Activated B cell treated with CpG ODN at 0.5 μM for 24 hours (primary cell): ENCODE data around the gene PUDP. TPM values are rescaled to one million over a fixed set of nuclear protein-coding genes. Genes with fewer than 3 reads are reported as not detected.

Source experiments
- ATAC-seq: fragments of 200-7000 bp; cut with Tn5 transposase; one replicate; pipeline ENCODE4 v1.10.0; 2021; ENCODE audit warnings: low read depth, mild to moderate bottlenecking, moderate library complexity
- CTCF ChIA-PET: fragments of 350-600 bp; sonication (Branson Sonifier 250); formaldehyde crosslinking; loops from one replicate; lab custom pipeline; 2021; ENCODE audit warnings: antibody characterized with exemption; lab: Charles Lee
- POLR2A ChIA-PET: fragments of 350-600 bp; sonication (Branson Sonifier 250); formaldehyde crosslinking; loops from one replicate; lab custom pipeline; 2021; ENCODE audit warnings: antibody characterized with exemption; lab: Charles Lee
- DNase-seq: peaks from one replicate; pipeline ENCODE4 v3.0.0; 2022
- H3K27ac Mint-ChIP-seq: one replicate; pipeline ENCODE4 v1.8.0; 2020; ENCODE audit warnings: mixed read lengths
- H3K27me3 Mint-ChIP-seq: one replicate; pipeline ENCODE4 v1.8.0; 2021; ENCODE audit warnings: mixed read lengths
- H3K36me3 Mint-ChIP-seq: one replicate; pipeline ENCODE4 v1.8.0; 2021; ENCODE audit warnings: low read depth, mixed read lengths
- H3K4me1 Mint-ChIP-seq: one replicate; pipeline ENCODE4 v1.8.0; 2021; ENCODE audit warnings: mixed read lengths
- H3K4me3 Mint-ChIP-seq: one replicate; pipeline ENCODE4 v1.8.0; 2020; ENCODE audit warnings: mild to moderate bottlenecking, mixed read lengths
- H3K9me3 Mint-ChIP-seq: one replicate; pipeline ENCODE4 v1.8.0; 2020; ENCODE audit warnings: mixed read lengths
- intact Hi-C: fragments of 100-400 bp; cut with micrococcal nuclease; formaldehyde crosslinking; loops from one replicate; pipeline ENCODE4 v1.15.1; 2024
- total RNA-seq: library from RNA; stranded (reverse); gene quantifications from 2 replicates; pipeline ENCODE4 v1.2.3, GENCODE V29; 2022
- TF ChIP-seq, protein P1 (sequence below): fragments of 200-600 bp; IDR thresholded peaks from one replicate; pipeline ENCODE4 v1.8.0; 2022; ENCODE audit warnings: antibody characterized with exemption, mild to moderate bottlenecking

The PUDP gene
- total RNA-seq, 1 donor from 2014 or later, result 14.0 TPM

DNA sequence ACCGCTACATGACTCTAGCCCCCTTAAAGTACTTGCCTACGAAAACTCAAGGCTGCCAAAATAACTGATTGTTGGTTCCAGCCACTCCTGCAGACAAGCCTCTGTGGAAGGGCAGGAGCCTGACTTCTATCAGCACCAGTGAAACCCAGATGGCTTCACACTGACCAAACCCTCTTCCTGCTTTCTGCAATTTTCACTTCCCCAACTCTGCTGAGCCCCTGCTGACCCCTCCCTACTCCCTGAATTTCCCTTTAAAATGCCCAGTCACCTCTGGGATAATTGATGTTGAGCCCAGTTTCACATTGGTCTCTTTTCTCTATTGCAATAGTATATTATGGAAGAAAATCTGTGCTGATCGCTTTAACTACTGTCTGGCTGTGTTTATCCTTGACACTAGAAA, 62.1 kb downstream of the PUDP start:
- Mint-ChIP-seq H3K4me1 (peaks cover 84% of the 10 kb centered on the region), H3K27me3 (no peaks in the 10 kb centered on the region), H3K4me3 (no peak overlapping the region), H3K9me3 (no peaks in the 10 kb centered on the region), H3K27ac (peak overlapping the region; percentile 71), H3K36me3 (no peaks in the 10 kb centered on the region)
- TF ChIP-seq, protein P1, sequence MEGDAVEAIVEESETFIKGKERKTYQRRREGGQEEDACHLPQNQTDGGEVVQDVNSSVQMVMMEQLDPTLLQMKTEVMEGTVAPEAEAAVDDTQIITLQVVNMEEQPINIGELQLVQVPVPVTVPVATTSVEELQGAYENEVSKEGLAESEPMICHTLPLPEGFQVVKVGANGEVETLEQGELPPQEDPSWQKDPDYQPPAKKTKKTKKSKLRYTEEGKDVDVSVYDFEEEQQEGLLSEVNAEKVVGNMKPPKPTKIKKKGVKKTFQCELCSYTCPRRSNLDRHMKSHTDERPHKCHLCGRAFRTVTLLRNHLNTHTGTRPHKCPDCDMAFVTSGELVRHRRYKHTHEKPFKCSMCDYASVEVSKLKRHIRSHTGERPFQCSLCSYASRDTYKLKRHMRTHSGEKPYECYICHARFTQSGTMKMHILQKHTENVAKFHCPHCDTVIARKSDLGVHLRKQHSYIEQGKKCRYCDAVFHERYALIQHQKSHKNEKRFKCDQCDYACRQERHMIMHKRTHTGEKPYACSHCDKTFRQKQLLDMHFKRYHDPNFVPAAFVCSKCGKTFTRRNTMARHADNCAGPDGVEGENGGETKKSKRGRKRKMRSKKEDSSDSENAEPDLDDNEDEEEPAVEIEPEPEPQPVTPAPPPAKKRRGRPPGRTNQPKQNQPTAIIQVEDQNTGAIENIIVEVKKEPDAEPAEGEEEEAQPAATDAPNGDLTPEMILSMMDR, result no peak
- no peak for ATAC-seq
- POLR2A ChIA-PET, result no interaction called here
- CTCF ChIA-PET, result no interaction called here
- intact Hi-C loops, result loop anchor here (10.0 kb wide), 1 partner anchor 861 kb away; the partner anchor contains the start of gene NLGN4X
- DNase-seq, result no peak

DNA sequence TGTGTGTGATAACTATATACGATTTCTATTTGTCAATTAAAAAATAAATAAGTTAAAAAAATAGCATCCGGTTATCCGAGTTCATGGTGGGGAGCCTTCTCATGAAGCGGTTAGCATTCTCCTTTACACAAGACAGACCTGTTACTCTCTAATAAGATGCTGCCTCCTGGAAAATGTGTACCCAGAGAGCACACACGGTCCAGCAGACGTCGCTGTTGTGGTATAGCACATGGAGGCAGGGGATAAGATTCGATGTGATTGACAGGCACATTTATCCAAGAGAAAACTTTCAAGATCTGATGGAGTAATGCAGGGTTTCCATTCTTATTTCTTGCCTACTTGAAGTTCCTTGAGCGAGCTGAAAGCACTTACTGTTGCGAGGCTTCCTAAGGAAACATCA, 63.1 kb downstream of the PUDP start:
- TF ChIP-seq, protein P1, result no peak
- H3K27me3 Mint-ChIP-seq, result no peaks in the 10 kb centered on the region
- intact Hi-C loops, result loop anchor here (1.0 to 10.0 kb wide), 6 partner anchors 25 to 860 kb away; partner anchors contain the start of genes NLGN4X and STS
- DNase-seq, result no peak
- no peak for ATAC-seq
- H3K27ac Mint-ChIP-seq, result no peak overlapping the region
- peaks cover 2% of the 10 kb centered on the region for H3K36me3 Mint-ChIP-seq
- H3K4me3 Mint-ChIP-seq, result no peak overlapping the region
- CTCF ChIA-PET, result no interaction called here
- H3K4me1 Mint-ChIP-seq, result peaks cover 84% of the 10 kb centered on the region
- H3K9me3 Mint-ChIP-seq, result no peaks in the 10 kb centered on the region
- POLR2A ChIA-PET, result interaction anchor here (1.0 to 1.3 kb wide), 3 partner anchors 26 to 346 kb away, joined by 3 to 7 read pairs (median 5); no protein-coding TSS in a partner anchor

- POLR2A ChIA-PET, result interaction anchor here (0.7 to 1.3 kb wide), 8 partner anchors 12 to 345 kb away, joined by 3 to 9 read pairs (median 4); no protein-coding TSS in a partner anchor
- TF ChIP-seq, protein P1, result no peak
- peaks cover 74% of the 10 kb centered on the region for H3K4me1 Mint-ChIP-seq
- no peaks in the 10 kb centered on the region for H3K9me3 Mint-ChIP-seq
- peak overlapping the region; percentile 84 for H3K27ac Mint-ChIP-seq
- DNase-seq (peak; percentile 21), ATAC-seq (peak; percentile 85)
- no peaks in the 10 kb centered on the region for H3K27me3 Mint-ChIP-seq
- intact Hi-C loops, result loop anchor here (1.0 to 10.0 kb wide), 6 partner anchors 24 to 859 kb away; partner anchors contain the start of genes NLGN4X and STS
- H3K36me3 Mint-ChIP-seq, result peaks cover 2% of the 10 kb centered on the region
- CTCF ChIA-PET, result interaction anchor here (1.0 kb wide), 1 partner anchor 13 kb away, joined by 3 read pairs; no protein-coding TSS in a partner anchor
- peak overlapping the region; percentile 65 for H3K4me3 Mint-ChIP-seq
Measured at GRCh38 chrX:7083468-7084396, 64.2 kb downstream of the PUDP start.

GRCh38 chrX:7083021-7083420, 64.9 kb downstream of the PUDP start:
- intact Hi-C loops, result loop anchor here (5.0 to 10.0 kb wide), 2 partner anchors 346 to 858 kb away; partner anchors contain the start of gene NLGN4X
- Mint-ChIP-seq H3K4me1 (peaks cover 67% of the 10 kb centered on the region), H3K27me3 (no peaks in the 10 kb centered on the region), H3K4me3 (peak overlapping the region; percentile 65), H3K27ac (peak overlapping the region; percentile 84), H3K9me3 (no peaks in the 10 kb centered on the region), H3K36me3 (peaks cover 2% of the 10 kb centered on the region)
- DNase-seq (no peak), ATAC-seq (no peak)
- POLR2A ChIA-PET, result interaction anchor here (0.7 to 1.3 kb wide), 2 partner anchors 24 to 30 kb away, joined by 4 to 9 read pairs; no protein-coding TSS in a partner anchor
- TF ChIP-seq, protein P1, result no peak
- CTCF ChIA-PET, result interaction anchor here (1.0 kb wide), 1 partner anchor 12 kb away, joined by 3 read pairs; no protein-coding TSS in a partner anchor
